CD4-positive, alpha-beta memory T cell (primary cell): ENCODE data around the gene SDHB. TPM values are rescaled to one million over a fixed set of nuclear protein-coding genes. Genes with fewer than 3 reads are reported as not detected.

ENCODE experiments used
- CTCF ChIA-PET: fragments of 350-600 bp; sonication (Branson Sonifier 250); formaldehyde crosslinking; loops from one replicate; lab custom pipeline; 2021; ENCODE audit warnings: inconsistent platforms; ENCODE audit not compliant: partially characterized antibody; lab: Charles Lee
- POLR2A ChIA-PET: fragments of 350-600 bp; sonication (Branson Sonifier 250); formaldehyde crosslinking; loops from one replicate; lab custom pipeline; 2021; ENCODE audit not compliant: partially characterized antibody; lab: Charles Lee
- DNase-seq, 5 donors: peaks; one replicate each; pipeline versions ENCODE4 v3.0.0 to v3.0.0-alpha.2; 2020 to 2022; ENCODE audit warnings: mixed read lengths in 1 of 5
- H3K27ac ChIP-seq: one replicate; pipeline ENCODE4 v1.7.0; 2013; ENCODE audit warnings: low read depth, low read length
- H3K27me3 ChIP-seq: 2 replicates; pipeline ENCODE4 v1.7.0; 2013; ENCODE audit warnings: mild to moderate bottlenecking, low read length, moderate library complexity; ENCODE audit not compliant: insufficient read depth
- H3K36me3 ChIP-seq: 2 replicates; pipeline ENCODE4 v1.7.0; 2013; ENCODE audit warnings: mild to moderate bottlenecking, low read length, moderate library complexity; ENCODE audit not compliant: insufficient read depth
- H3K4me1 ChIP-seq: 2 replicates; pipeline ENCODE4 v1.7.0; 2013; ENCODE audit warnings: mild to moderate bottlenecking, low read length, moderate library complexity; ENCODE audit not compliant: insufficient read depth
- H3K4me3 ChIP-seq, 2 donors: one replicate each; pipeline ENCODE4 v1.7.0; 2013; ENCODE audit warnings: low read length in 2 of 2, mild to moderate bottlenecking in 1 of 2
- H3K9me3 ChIP-seq, 2 donors: one replicate each; pipeline ENCODE4 v1.7.0; 2013; ENCODE audit warnings: low read length in 2 of 2, control low read depth in 1 of 2; ENCODE audit not compliant: control insufficient read depth in 1 of 2
- H3K27ac Mint-ChIP-seq, 7 donors: one replicate each; pipeline ENCODE4 v1.8.0; 2020 to 2021; ENCODE audit warnings: mixed read lengths in 7 of 7, mild to moderate bottlenecking in 6 of 7, inconsistent platforms in 3 of 7, moderate library complexity in 3 of 7
- H3K27me3 Mint-ChIP-seq, 2 donors: one replicate each; pipeline ENCODE4 v1.8.0; 2020 to 2021; ENCODE audit warnings: mixed read lengths in 2 of 2
- H3K36me3 Mint-ChIP-seq, 2 donors: one replicate each; pipeline ENCODE4 v1.8.0; 2020 to 2021; ENCODE audit warnings: mixed read lengths in 2 of 2, inconsistent platforms in 1 of 2, mild to moderate bottlenecking in 1 of 2
- H3K4me1 Mint-ChIP-seq, 4 donors: one replicate each; pipeline ENCODE4 v1.8.0; 2020 to 2021; ENCODE audit warnings: mixed read lengths in 4 of 4, mild to moderate bottlenecking in 1 of 4
- H3K4me3 Mint-ChIP-seq, 8 donors: one replicate each; pipeline ENCODE4 v1.8.0; 2020 to 2021; ENCODE audit warnings: mixed read lengths in 8 of 8, mild to moderate bottlenecking in 7 of 8, moderate library complexity in 6 of 8, inconsistent platforms in 3 of 8
- H3K9me3 Mint-ChIP-seq, 8 donors: one replicate each; pipeline ENCODE4 v1.8.0; 2020 to 2021; ENCODE audit warnings: mixed read lengths in 8 of 8, mild to moderate bottlenecking in 5 of 8, inconsistent platforms in 3 of 8, moderate library complexity in 1 of 8
- intact Hi-C: fragments of 100-400 bp; cut with micrococcal nuclease; formaldehyde crosslinking; loops from one replicate; pipeline ENCODE4 v1.15.1; 2023
- polyA plus RNA-seq, 2 donors: library from polyadenylated mRNA; unstranded; fragments of 300-500 nt; fragmentation: Illumina TruSeq; gene quantifications; one replicate each; pipeline ENCODE4 v1.2.3, GENCODE V29; 2021
- total RNA-seq, 2 experiments: library from RNA; stranded (reverse); gene quantifications; one replicate each; pipeline ENCODE4 v1.2.3, GENCODE V29; 2021

The SDHB gene
- total and polyA plus RNA-seq, 4 experiments from 2014 or later, result 57.0 to 219 (median 109) TPM

DNA sequence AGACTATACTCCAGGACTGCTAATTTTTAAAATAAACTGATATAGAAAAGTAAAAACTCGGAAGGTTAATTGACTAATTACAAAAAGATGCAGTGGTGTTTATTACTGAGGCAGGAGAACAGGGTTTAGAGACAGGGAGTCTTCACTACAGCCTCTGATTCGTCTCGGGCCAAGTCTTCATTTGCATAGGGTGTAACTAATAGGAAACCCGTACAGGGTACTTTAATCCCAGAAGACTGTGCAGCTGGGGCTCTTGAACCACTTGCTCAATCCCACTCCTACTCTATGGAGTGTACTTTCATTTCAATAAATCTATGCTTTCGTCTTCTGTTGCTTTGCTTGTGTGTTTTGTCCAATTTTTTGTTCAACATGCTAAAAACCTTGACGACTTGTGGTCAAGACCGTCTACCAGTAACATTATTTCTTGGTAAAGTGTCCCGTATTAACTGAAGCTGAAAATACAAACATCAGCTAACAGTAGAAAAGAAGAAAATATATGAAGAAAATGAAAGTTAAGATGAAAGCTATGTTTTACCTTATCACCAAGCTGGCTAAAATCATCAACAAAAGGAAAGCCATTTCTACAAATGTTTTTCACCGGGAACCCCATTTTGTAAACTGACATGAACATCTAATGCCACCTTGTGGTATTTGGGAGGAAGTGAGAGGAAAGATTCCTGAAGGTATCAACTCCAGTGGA lies 8.0 kb downstream of the SDHB start:
- Mint-ChIP-seq H3K27me3 (no peaks in the 10 kb centered on the region), H3K9me3 (peaks cover 0 to 1% (median 0%) of the 10 kb centered on the region in 8 donors), H3K4me3 (peak overlapping the region in 3 of 8 donors; percentile 36 to 64 (median 46)), H3K36me3 (peaks cover 32 to 46% of the 10 kb centered on the region in 2 donors), H3K4me1 (peaks cover 13 to 21% (median 16%) of the 10 kb centered on the region in 4 donors), H3K27ac (peak overlapping the region in 5 of 7 donors; percentile 51 to 86 (median 81))
- H3K9me3 ChIP-seq, result no peaks in the 10 kb centered on the region
- H3K36me3 ChIP-seq, result peaks cover 31% of the 10 kb centered on the region
- intact Hi-C loops, result loop anchor here (1.0 kb wide), 1 partner anchor 94 kb away; no protein-coding TSS in a partner anchor
- ChIA-PET POLR2A (interaction anchor here (1.0 to 1.5 kb wide), 3 partner anchors 85 to 425 kb away, joined by 3 read pairs; no protein-coding TSS in a partner anchor), CTCF (interaction anchor here (0.7 to 4.9 kb wide), 11 partner anchors 10 to 425 kb away, joined by 3 to 35 read pairs (median 3); no protein-coding TSS in a partner anchor)
- H3K4me1 ChIP-seq, result peaks cover 5% of the 10 kb centered on the region
- no peak overlapping the region for H3K27ac ChIP-seq
- peak in 4 of 5 donors; percentile 29 to 39 (median 35) for DNase-seq
- no peaks in the 10 kb centered on the region for H3K27me3 ChIP-seq
- H3K4me3 ChIP-seq, result no peak overlapping the region

GRCh38 chr1:17045150-17045549 lies 8.7 kb downstream of the SDHB start:
- no peak overlapping the region for H3K27ac ChIP-seq
- H3K4me3 ChIP-seq, result no peak overlapping the region
- Mint-ChIP-seq H3K4me3 (no peak overlapping the region), H3K36me3 (peaks cover 35 to 49% of the 10 kb centered on the region in 2 donors), H3K27me3 (no peaks in the 10 kb centered on the region), H3K4me1 (peaks cover 12 to 20% (median 15%) of the 10 kb centered on the region in 4 donors), H3K9me3 (peaks cover 0 to 1% (median 0%) of the 10 kb centered on the region in 8 donors), H3K27ac (peak overlapping the region in 4 of 7 donors; percentile 23 to 55 (median 39))
- intact Hi-C loops, result no loop called here
- H3K9me3 ChIP-seq, result no peaks in the 10 kb centered on the region
- ChIA-PET POLR2A (interaction anchor here (1.0 to 1.5 kb wide), 3 partner anchors 84 to 424 kb away, joined by 3 read pairs; no protein-coding TSS in a partner anchor), CTCF (interaction anchor here (1.2 to 4.9 kb wide), 6 partner anchors 17 to 424 kb away, joined by 3 to 35 read pairs (median 4); no protein-coding TSS in a partner anchor)
- no peaks in the 10 kb centered on the region for H3K27me3 ChIP-seq
- peaks cover 34% of the 10 kb centered on the region for H3K36me3 ChIP-seq
- DNase-seq, result no peak
- peaks cover 5% of the 10 kb centered on the region for H3K4me1 ChIP-seq

- Mint-ChIP-seq H3K36me3 (peaks cover 38 to 52% of the 10 kb centered on the region in 2 donors), H3K4me1 (peaks cover 12 to 20% (median 17%) of the 10 kb centered on the region in 4 donors), H3K27me3 (no peaks in the 10 kb centered on the region), H3K4me3 (no peak overlapping the region), H3K9me3 (peaks cover 0 to 1% (median 0%) of the 10 kb centered on the region in 8 donors), H3K27ac (no peak overlapping the region)
- Histone ChIP-seq H3K4me1 (peaks cover 5% of the 10 kb centered on the region), H3K4me3 (no peak overlapping the region), H3K27me3 (no peaks in the 10 kb centered on the region), H3K9me3 (no peaks in the 10 kb centered on the region), H3K36me3 (peaks cover 37% of the 10 kb centered on the region), H3K27ac (no peak overlapping the region)
- no peak for DNase-seq
- ChIA-PET POLR2A (no interaction called here), CTCF (interaction anchor here (1.7 to 4.9 kb wide), 2 partner anchors 84 to 93 kb away, joined by 4 to 35 read pairs; no protein-coding TSS in a partner anchor)
- intact Hi-C loops, result no loop called here
These were observed 10.2 kb downstream of the SDHB start for GRCh38 chr1:17043676-17044075.

DNA sequence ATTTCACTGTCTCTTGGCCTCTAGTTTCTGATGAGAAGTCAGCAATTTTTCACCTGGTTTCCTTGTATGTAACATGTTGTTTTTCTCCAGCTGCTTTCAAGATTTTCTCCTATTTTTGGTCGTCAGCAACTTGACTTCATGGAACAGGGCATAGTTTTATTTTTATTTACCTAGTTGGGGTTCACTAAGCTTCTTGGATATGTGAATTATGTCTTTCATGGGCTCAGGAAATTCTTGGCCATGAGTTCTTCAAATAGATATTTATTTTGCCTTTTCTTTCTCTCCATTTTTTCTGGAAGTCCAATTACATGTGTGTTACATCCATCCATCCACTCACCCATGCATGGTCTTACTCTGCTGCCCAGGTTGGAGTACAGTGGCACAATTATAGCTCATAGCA lies 13.7 kb downstream of the SDHB start:
- H3K27me3 ChIP-seq, result no peaks in the 10 kb centered on the region
- no peaks in the 10 kb centered on the region for H3K4me1 ChIP-seq
- H3K4me3 ChIP-seq, result no peak overlapping the region
- Mint-ChIP-seq H3K36me3 (peaks cover 44 to 55% of the 10 kb centered on the region in 2 donors), H3K9me3 (peaks cover 0 to under 1% (median 0%) of the 10 kb centered on the region in 8 donors), H3K4me1 (peaks cover 4 to 12% (median 9%) of the 10 kb centered on the region in 4 donors), H3K27ac (no peak overlapping the region), H3K27me3 (no peaks in the 10 kb centered on the region), H3K4me3 (peak overlapping the region in 1 of 8 donors; percentile 27)
- no peak for DNase-seq
- no peak overlapping the region for H3K27ac ChIP-seq
- intact Hi-C loops, result no loop called here
- H3K36me3 ChIP-seq, result peaks cover 45% of the 10 kb centered on the region
- H3K9me3 ChIP-seq, result no peaks in the 10 kb centered on the region
- POLR2A ChIA-PET, result interaction anchor here (0.5 kb wide), 1 partner anchor 10 kb away, joined by 3 read pairs; no protein-coding TSS in a partner anchor
- CTCF ChIA-PET, result no interaction called here

GRCh38 chr1:17039522-17039921 lies 14.3 kb downstream of the SDHB start:
- H3K36me3 Mint-ChIP-seq, result peaks cover 43 to 52% of the 10 kb centered on the region in 2 donors
- intact Hi-C loops, result no loop called here
- DNase-seq, result no peak
- Histone ChIP-seq H3K4me3 (no peak overlapping the region), H3K9me3 (no peaks in the 10 kb centered on the region), H3K4me1 (no peaks in the 10 kb centered on the region), H3K27me3 (no peaks in the 10 kb centered on the region), H3K27ac (no peak overlapping the region), H3K36me3 (peaks cover 43% of the 10 kb centered on the region)
- no peaks in the 10 kb centered on the region for H3K27me3 Mint-ChIP-seq
- peaks cover 4 to 8% (median 6%) of the 10 kb centered on the region in 4 donors for H3K4me1 Mint-ChIP-seq
- H3K27ac Mint-ChIP-seq, result peak overlapping the region in 1 of 7 donors; percentile 48
- CTCF ChIA-PET, result interaction anchor here (0.9 kb wide), 1 partner anchor 14 kb away, joined by 4 read pairs; no protein-coding TSS in a partner anchor
- no peaks in the 10 kb centered on the region for H3K9me3 Mint-ChIP-seq
- POLR2A ChIA-PET, result no interaction called here
- no peak overlapping the region for H3K4me3 Mint-ChIP-seq

- CTCF ChIA-PET, result interaction anchor here (1.0 kb wide), 1 partner anchor 12 kb away, joined by 3 read pairs; no protein-coding TSS in a partner anchor
- H3K27ac ChIP-seq, result no peak overlapping the region
- no peak for DNase-seq
- no peaks in the 10 kb centered on the region for H3K4me1 ChIP-seq
- POLR2A ChIA-PET, result no interaction called here
- H3K36me3 Mint-ChIP-seq, result peaks cover 11 to 54% of the 10 kb centered on the region in 2 donors
- no peaks in the 10 kb centered on the region for H3K9me3 ChIP-seq
- no peak overlapping the region for H3K27ac Mint-ChIP-seq
- H3K4me3 Mint-ChIP-seq, result no peak overlapping the region
- peaks cover 0 to 5% (median 3%) of the 10 kb centered on the region in 4 donors for H3K4me1 Mint-ChIP-seq
- intact Hi-C loops, result no loop called here
- H3K27me3 Mint-ChIP-seq, result no peaks in the 10 kb centered on the region
- peaks cover 29% of the 10 kb centered on the region for H3K36me3 ChIP-seq
- H3K4me3 ChIP-seq, result no peak overlapping the region
- H3K9me3 Mint-ChIP-seq, result no peaks in the 10 kb centered on the region
- H3K27me3 ChIP-seq, result no peaks in the 10 kb centered on the region
These were observed 20.4 kb downstream of the SDHB start for GRCh38 chr1:17033481-17033880.

DNA sequence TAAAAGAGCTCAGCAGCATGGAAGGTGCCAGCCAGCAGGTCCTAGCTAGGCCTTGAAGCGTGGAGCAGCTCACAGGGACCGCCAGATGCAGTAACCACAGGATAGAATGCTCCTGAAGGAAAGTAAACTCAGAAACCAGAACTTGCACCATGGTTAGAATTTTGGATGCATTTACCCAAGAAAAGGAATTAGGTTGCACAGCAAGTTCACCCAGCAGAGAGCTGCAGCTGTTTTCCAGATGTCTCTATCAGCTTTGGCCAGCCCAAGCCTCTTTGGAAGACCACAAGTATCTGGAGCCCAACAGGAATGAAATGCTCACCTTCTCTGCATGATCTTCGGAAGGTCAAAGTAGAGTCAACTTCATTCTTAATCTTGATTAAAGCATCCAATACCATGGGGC lies 21.1 kb downstream of the SDHB start:
- intact Hi-C loops, result no loop called here

More for the DNA sequence above, 21.1 kb downstream of the SDHB start:
- H3K4me3 ChIP-seq, result no peak overlapping the region
- no peaks in the 10 kb centered on the region for H3K9me3 ChIP-seq
- H3K27ac ChIP-seq, result no peak overlapping the region
- Mint-ChIP-seq H3K9me3 (no peaks in the 10 kb centered on the region), H3K4me3 (no peak overlapping the region), H3K4me1 (peaks cover 0 to 4% (median under 1%) of the 10 kb centered on the region in 4 donors), H3K36me3 (peaks cover 13 to 57% of the 10 kb centered on the region in 2 donors), H3K27me3 (no peaks in the 10 kb centered on the region), H3K27ac (no peak overlapping the region)
- H3K36me3 ChIP-seq, result peaks cover 31% of the 10 kb centered on the region
- CTCF ChIA-PET, result interaction anchor here (2.1 kb wide), 1 partner anchor 72 kb away, joined by 7 read pairs; no protein-coding TSS in a partner anchor
- H3K27me3 ChIP-seq, result no peaks in the 10 kb centered on the region
- no peak for DNase-seq
- POLR2A ChIA-PET, result no interaction called here
- no peaks in the 10 kb centered on the region for H3K4me1 ChIP-seq
